GM23248 (cell line): ENCODE measurements around the gene RNASE7. TPM values are rescaled to one million over a fixed set of nuclear protein-coding genes. Genes with fewer than 3 reads are reported as not detected.

Source experiments
- DNase-seq: peaks from one replicate; pipeline ENCODE4 v3.0.0-alpha.2; 2015
- H2AFZ ChIP-seq: fragments of 200-600 bp; sonication (generic); 2 replicates; pipeline ENCODE4 v1.6.1; 2016; ENCODE audit warnings: antibody characterized with exemption
- H3F3A ChIP-seq: fragments of 200-600 bp; sonication (generic); 2 replicates; pipeline ENCODE4 v1.6.1; 2016; ENCODE audit warnings: mild to moderate bottlenecking, antibody characterized with exemption, mixed run types; ENCODE audit not compliant: insufficient read depth
- H3K27ac ChIP-seq: fragments of 200-600 bp; sonication (generic); 2 replicates; pipeline ENCODE4 v1.5.1; 2016; ENCODE audit warnings: mild to moderate bottlenecking
- H3K27me3 ChIP-seq: fragments of 200-600 bp; sonication (generic); replicated peaks from 2 replicates; pipeline ENCODE4 v1.6.1; 2016; ENCODE audit warnings: mild to moderate bottlenecking; ENCODE audit not compliant: insufficient read depth
- H3K36me3 ChIP-seq: fragments of 200-600 bp; sonication (generic); 2 replicates; pipeline ENCODE4 v1.6.1; 2016; ENCODE audit warnings: low read depth, mild to moderate bottlenecking
- H3K4me1 ChIP-seq: fragments of 200-600 bp; sonication (generic); 2 replicates; pipeline ENCODE4 v1.6.1; 2016; ENCODE audit warnings: mild to moderate bottlenecking; ENCODE audit not compliant: insufficient read depth
- H3K4me2 ChIP-seq: fragments of 200-600 bp; sonication (generic); one replicate; pipeline ENCODE4 v1.6.1; 2016; ENCODE audit warnings: mild to moderate bottlenecking; ENCODE audit not compliant: unreplicated experiment
- H3K4me3 ChIP-seq: fragments of 200-600 bp; sonication (generic); 2 replicates; pipeline ENCODE4 v1.5.1; 2016; ENCODE audit warnings: mild to moderate bottlenecking
- H3K79me2 ChIP-seq: fragments of 200-600 bp; sonication (generic); 2 replicates; pipeline ENCODE4 v1.6.1; 2016; ENCODE audit warnings: mild to moderate bottlenecking; ENCODE audit not compliant: insufficient read depth
- H3K9ac ChIP-seq: fragments of 200-600 bp; sonication (generic); 2 replicates; pipeline ENCODE4 v1.6.1; 2016; ENCODE audit warnings: mild to moderate bottlenecking
- H3K9me2 ChIP-seq: fragments of 200-600 bp; sonication (generic); 2 replicates; pipeline ENCODE4 v1.6.1; 2016; ENCODE audit warnings: mixed run types, mild to moderate bottlenecking, moderate library complexity; ENCODE audit not compliant: insufficient read depth
- H3K9me3 ChIP-seq: fragments of 200-600 bp; sonication (generic); one replicate; pipeline ENCODE4 v1.6.1; 2017; ENCODE audit warnings: low read depth
- H4K20me1 ChIP-seq: fragments of 200-600 bp; sonication (generic); 2 replicates; pipeline ENCODE4 v1.6.0; 2016; ENCODE audit not compliant: insufficient read depth
- EZH2 ChIP-seq: fragments of 200-600 bp; sonication (generic); IDR thresholded peaks from 2 replicates; pipeline ENCODE4 v1.6.1; 2018; ENCODE audit warnings: antibody characterized with exemption, mild to moderate bottlenecking; ENCODE audit not compliant: insufficient read depth, poor library complexity, severe bottlenecking
- EZH2phosphoT487 ChIP-seq: fragments of 200-600 bp; sonication (generic); IDR thresholded peaks from 2 replicates; pipeline ENCODE4 v1.6.1; 2018; ENCODE audit warnings: antibody characterized with exemption, moderate library complexity, mild to moderate bottlenecking, low read depth; ENCODE audit not compliant: insufficient read depth
- WGBS, 2 experiments: methylation state at CpG; one replicate each; pipeline ENCODE4 v1.1.6; 2015 to 2017; ENCODE audit warnings: low lambda C conversion rate in 2 of 2, low coverage in 1 of 2; ENCODE audit errors: missing lambda C conversion rate in 2 of 2; 5-methylcytosine and 5-hydroxymethylcytosine counted together
- in situ Hi-C: fragments of 300-500 bp; cut with MboI; formaldehyde crosslinking; loops from 2 replicates; pipeline ENCODE4 v1.15.0; 2020
- polyA plus RNA-seq: library from polyadenylated mRNA; unstranded; fragments of >200 nt; fragmentation: Nextera tagmentation; extraction: Ambion mirVana; gene quantifications from 2 replicates; pipeline ENCODE4 v1.2.1, GENCODE V29; 2016
- total RNA-seq: library from RNA; depleted of rRNA; stranded (reverse); fragments of >200 nt; shearing (Covaris generic); gene quantifications from 2 replicates; pipeline ENCODE4 v1.2.3, GENCODE V29; 2014

RNASE7 gene
- total and polyA plus RNA-seq, 2 experiments from 2014 or later = not detected

DNA sequence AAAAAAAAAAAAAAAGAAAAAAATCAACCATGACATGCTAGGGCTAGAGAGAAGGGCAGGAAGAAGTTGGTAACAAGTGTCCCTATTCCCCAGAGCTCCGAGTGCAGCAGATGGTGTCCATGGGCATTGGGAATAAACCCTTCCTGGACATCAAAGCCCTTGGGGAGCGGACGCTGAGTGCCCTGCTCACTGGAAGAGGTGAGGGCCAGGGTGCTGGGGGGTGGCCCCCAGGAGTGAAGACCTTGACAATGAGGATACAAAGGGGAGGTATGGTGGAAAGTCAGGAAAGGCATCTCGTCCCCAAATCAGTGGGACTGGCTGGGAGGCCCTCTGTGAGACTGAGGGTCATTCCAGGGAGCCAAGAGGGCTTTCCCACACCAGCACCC is 44.7 kb downstream of the RNASE7 start:
- peaks cover 62% of the 10 kb centered on the region for H3F3A ChIP-seq
- H3K79me2 ChIP-seq = no peaks in the 10 kb centered on the region
- H3K9me2 ChIP-seq = no peaks in the 10 kb centered on the region
- TF ChIP-seq EZH2phosphoT487 (no peak), EZH2 (no peak)
- in situ Hi-C loops = no loop called here
- peak overlapping the region; percentile 74 for H3K9ac ChIP-seq
- H2AFZ ChIP-seq = no peak overlapping the region
- no peaks in the 10 kb centered on the region for H4K20me1 ChIP-seq
- H3K4me1 ChIP-seq = peaks cover 32% of the 10 kb centered on the region
- H3K27ac ChIP-seq = peak overlapping the region; percentile 95
- no peak overlapping the region for H3K4me3 ChIP-seq
- DNase-seq = no peak
- H3K9me3 ChIP-seq = no peaks in the 10 kb centered on the region
- WGBS, 2 experiments = 42 to 45% methylated on average over 4 of the region's 4 CpGs
- no peak overlapping the region for H3K4me2 ChIP-seq
- peaks cover 25% of the 10 kb centered on the region for H3K36me3 ChIP-seq
- no peaks in the 10 kb centered on the region for H3K27me3 ChIP-seq

- Histone ChIP-seq H3K36me3 (peaks cover 22% of the 10 kb centered on the region), H3K9ac (peak overlapping the region; percentile 74), H3K4me3 (no peak overlapping the region), H3K79me2 (no peaks in the 10 kb centered on the region), H3F3A (peaks cover 62% of the 10 kb centered on the region), H3K9me3 (no peaks in the 10 kb centered on the region), H2AFZ (no peak overlapping the region), H4K20me1 (no peaks in the 10 kb centered on the region), H3K4me1 (peaks cover 32% of the 10 kb centered on the region), H3K9me2 (no peaks in the 10 kb centered on the region), H3K27ac (peak overlapping the region; percentile 95), H3K4me2 (no peak overlapping the region), H3K27me3 (no peaks in the 10 kb centered on the region)
- peak; percentile 98 for DNase-seq
- WGBS, 2 experiments = 4 to 9% methylated on average over 16 to 19 of the region's 19 CpGs
- TF ChIP-seq EZH2 (no peak), EZH2phosphoT487 (no peak)
- in situ Hi-C loops = no loop called here
These were observed 45.3 kb downstream of the RNASE7 start for GRCh38 chr14:21087294-21088091.

DNA sequence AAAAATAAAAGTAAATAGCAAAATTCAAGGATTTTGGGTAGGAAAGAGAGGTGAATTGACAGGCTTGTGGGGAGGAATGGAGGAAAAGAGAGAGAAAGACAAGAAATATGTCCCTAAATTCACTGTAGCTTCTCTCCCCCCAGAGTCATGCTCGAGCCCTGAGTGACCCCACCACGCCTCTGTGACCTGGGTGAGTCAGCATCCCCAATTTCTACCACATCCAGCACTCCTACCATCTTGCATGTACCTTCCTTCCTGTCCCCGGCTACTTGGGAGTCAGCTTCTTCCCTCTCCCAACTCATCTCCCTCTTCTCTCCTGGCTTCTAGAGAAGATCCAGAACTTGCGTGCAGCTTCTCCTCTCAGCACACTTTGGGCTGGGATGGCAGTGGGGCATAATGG is 46.5 kb downstream of the RNASE7 start:
- TF ChIP-seq EZH2phosphoT487 = no peak
- TF ChIP-seq EZH2 = no peak
- H3K36me3 ChIP-seq = peaks cover 15% of the 10 kb centered on the region; the same call in 1 of the 2 replicates
- in situ Hi-C loops = no loop called here
- H3K27ac ChIP-seq = peak overlapping the region; percentile 95; the same call in 1 of the 2 replicates
- no peaks in the 10 kb centered on the region for H3K27me3 ChIP-seq
- 72 to 75% methylated on average over 4 of the region's 4 CpGs for WGBS, 2 experiments
- H3K4me1 ChIP-seq = peaks cover 32% of the 10 kb centered on the region
- H3K79me2 ChIP-seq = no peaks in the 10 kb centered on the region
- H3K9ac ChIP-seq = no peak overlapping the region
- DNase-seq = no peak
- H2AFZ ChIP-seq = no peak overlapping the region
- H3K9me3 ChIP-seq = no peaks in the 10 kb centered on the region
- H3K9me2 ChIP-seq = no peaks in the 10 kb centered on the region
- H4K20me1 ChIP-seq = no peaks in the 10 kb centered on the region
- H3F3A ChIP-seq = peaks cover 56% of the 10 kb centered on the region
- H3K4me2 ChIP-seq = no peak overlapping the region
- H3K4me3 ChIP-seq = no peak overlapping the region

GRCh38 chr14:21089271-21089670 is 47.1 kb downstream of the RNASE7 start:
- in situ Hi-C loops = no loop called here
- Histone ChIP-seq H3K4me1 (peaks cover 32% of the 10 kb centered on the region), H3K79me2 (no peaks in the 10 kb centered on the region), H4K20me1 (no peaks in the 10 kb centered on the region), H3F3A (peaks cover 53% of the 10 kb centered on the region), H2AFZ (no peak overlapping the region), H3K36me3 (peaks cover 15% of the 10 kb centered on the region; the same call in 1 of the 2 replicates), H3K9me2 (no peaks in the 10 kb centered on the region), H3K9ac (no peak overlapping the region), H3K27me3 (no peaks in the 10 kb centered on the region), H3K27ac (0 out of 2 replicates have a peak overlapping the region, but pooled peaks have one; percentile 95), H3K4me3 (no peak overlapping the region), H3K9me3 (no peaks in the 10 kb centered on the region), H3K4me2 (no peak overlapping the region)
- 45 to 59% methylated on average over 1 of the region's 1 CpG for WGBS, 2 experiments
- DNase-seq = no peak
- TF ChIP-seq EZH2 (no peak), EZH2phosphoT487 (no peak)
